ENCODE measurements around the gene CNDP1.
"Not testable (repeated sequence)": the region's sequence is repeated elsewhere in the genome, so short reads cannot be mapped to it uniquely, and the experiment has no call there.

The CNDP1 gene

GRCh38 chr18:74497324-74497676 lies 37.0 kb upstream of the CNDP1 start:
- peak overlapping the region; percentile 96 for H3K4me2 ChIP-seq (ENCODE audit: low read length)
- peak overlapping the region; percentile 99 for H3K4me3 ChIP-seq (ENCODE audit: low read length)
- peaks cover 10% of the 10 kb centered on the region for H3K36me3 ChIP-seq (ENCODE audit: insufficient read depth, low read length)
- peaks cover 14% of the 10 kb centered on the region for H3K27me3 ChIP-seq (ENCODE audit: control insufficient read depth, insufficient read depth, low read length)
- H3K9ac ChIP-seq (ENCODE audit: low read depth, low read length): peak overlapping the region; percentile 94
- H3K9me3 ChIP-seq (replicated peaks; ENCODE audit: low read length): no peaks in the 10 kb centered on the region
- H3K4me1 ChIP-seq (ENCODE audit: control insufficient read depth, insufficient read depth, low read length): peaks cover 26% of the 10 kb centered on the region

- Histone ChIP-seq H3K27me3 (ENCODE audit: control insufficient read depth, insufficient read depth, low read length) (peaks cover 10% of the 10 kb centered on the region), H3K4me1 (ENCODE audit: control insufficient read depth, insufficient read depth, low read length) (peaks cover 26% of the 10 kb centered on the region), H3K36me3 (ENCODE audit: insufficient read depth, low read length) (peaks cover 15% of the 10 kb centered on the region), H3K4me3 (ENCODE audit: low read length) (no peak overlapping the region), H3K9me3 (replicated peaks; ENCODE audit: low read length) (no peaks in the 10 kb centered on the region), H3K9ac (ENCODE audit: low read depth, low read length) (no peak overlapping the region), H3K4me2 (ENCODE audit: low read length) (no peak overlapping the region)
These were observed 36.5 kb upstream of the CNDP1 start for GRCh38 chr18:74497778-74498177.

DNA sequence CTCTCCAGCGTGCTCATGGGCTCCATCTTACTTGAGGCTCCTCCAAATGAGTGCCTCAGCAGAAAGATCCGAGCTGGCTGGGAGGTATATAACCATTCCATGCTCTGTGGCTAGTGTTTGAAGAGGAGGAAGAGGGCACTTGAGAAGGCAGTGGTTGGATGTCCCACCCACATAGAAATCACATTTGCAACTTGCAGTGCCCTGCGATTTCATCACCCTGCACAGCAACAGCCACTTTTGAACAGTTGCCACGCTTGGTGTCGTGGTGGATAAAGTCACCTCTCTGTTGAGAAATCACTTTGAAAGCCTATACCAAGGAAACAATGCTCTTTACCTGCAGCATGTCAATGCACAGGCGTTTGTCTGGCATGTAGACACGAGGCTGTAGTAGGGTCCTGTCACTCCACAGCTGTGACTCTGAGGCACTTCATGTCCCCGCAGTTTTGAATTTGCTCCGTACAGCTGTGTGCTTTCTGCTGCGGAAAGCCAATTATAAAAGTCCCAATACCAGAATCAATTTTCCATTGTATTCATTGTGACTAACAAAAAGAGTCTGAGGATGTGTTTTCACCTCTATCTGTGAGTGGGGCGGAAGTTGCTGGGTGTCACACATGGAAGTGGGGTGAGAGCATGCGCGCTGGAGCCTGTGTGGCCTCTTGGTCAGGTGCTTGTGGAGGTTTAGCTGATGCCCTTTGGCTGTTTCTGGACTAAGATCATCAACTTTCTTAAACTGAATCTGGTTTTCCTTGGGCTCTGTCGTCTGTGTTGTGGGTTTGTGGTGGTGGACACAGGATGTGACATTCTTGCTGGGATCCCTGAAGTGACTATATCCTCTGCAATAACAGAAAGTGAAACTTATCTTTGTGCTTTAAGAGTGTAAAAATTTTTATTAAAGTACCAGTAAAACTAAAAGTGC lies 35.3 kb upstream of the CNDP1 start:
- Histone ChIP-seq H3K36me3 (ENCODE audit: insufficient read depth, low read length) (peaks cover 21% of the 10 kb centered on the region), H3K4me1 (ENCODE audit: control insufficient read depth, insufficient read depth, low read length) (peaks cover 26% of the 10 kb centered on the region), H3K9ac (ENCODE audit: low read depth, low read length) (no peak overlapping the region), H3K4me2 (ENCODE audit: low read length) (peak overlapping the region; percentile 72), H3K4me3 (ENCODE audit: low read length) (no peak overlapping the region), H3K27me3 (ENCODE audit: control insufficient read depth, insufficient read depth, low read length) (peaks cover 4% of the 10 kb centered on the region), H3K9me3 (replicated peaks; ENCODE audit: low read length) (no peaks in the 10 kb centered on the region)

GRCh38 chr18:74499633-74500032 lies 34.7 kb upstream of the CNDP1 start:
- no peaks in the 10 kb centered on the region for H3K27me3 ChIP-seq (ENCODE audit: control insufficient read depth, insufficient read depth, low read length)
- peaks cover 21% of the 10 kb centered on the region for H3K36me3 ChIP-seq (ENCODE audit: insufficient read depth, low read length)
- no peak overlapping the region for H3K4me3 ChIP-seq (ENCODE audit: low read length)
- peak overlapping the region; percentile 72 for H3K4me2 ChIP-seq (ENCODE audit: low read length)
- no peaks in the 10 kb centered on the region for H3K9me3 ChIP-seq (replicated peaks; ENCODE audit: low read length)
- H3K9ac ChIP-seq (ENCODE audit: low read depth, low read length): no peak overlapping the region
- peaks cover 26% of the 10 kb centered on the region for H3K4me1 ChIP-seq (ENCODE audit: control insufficient read depth, insufficient read depth, low read length)

DNA sequence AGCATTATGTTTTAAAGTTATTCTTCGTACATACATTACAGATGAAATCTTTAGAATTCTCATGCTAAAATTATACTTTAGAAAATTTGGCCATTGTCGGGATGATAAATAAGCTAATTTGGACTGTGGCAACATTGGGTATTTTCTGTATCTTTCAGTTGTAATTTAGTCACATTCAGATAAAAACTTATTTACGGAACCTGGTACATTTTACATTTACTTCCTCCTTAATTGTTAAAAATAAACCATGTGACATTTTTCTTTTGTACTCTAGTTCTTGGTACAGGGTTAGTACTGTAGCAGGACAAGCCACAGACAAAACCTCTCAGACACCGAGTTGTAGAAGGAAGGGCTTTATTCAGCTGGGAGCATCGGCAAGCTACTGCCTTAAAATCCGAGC lies 33.9 kb upstream of the CNDP1 start:
- H3K9me3 ChIP-seq (replicated peaks; ENCODE audit: low read length): no peaks in the 10 kb centered on the region
- no peak overlapping the region for H3K9ac ChIP-seq (ENCODE audit: low read depth, low read length)
- H3K4me2 ChIP-seq (ENCODE audit: low read length): no peak overlapping the region
- H3K4me3 ChIP-seq (ENCODE audit: low read length): no peak overlapping the region
- peaks cover 21% of the 10 kb centered on the region for H3K36me3 ChIP-seq (ENCODE audit: insufficient read depth, low read length)
- no peaks in the 10 kb centered on the region for H3K27me3 ChIP-seq (ENCODE audit: control insufficient read depth, insufficient read depth, low read length)
- peaks cover 26% of the 10 kb centered on the region for H3K4me1 ChIP-seq (ENCODE audit: control insufficient read depth, insufficient read depth, low read length)

DNA sequence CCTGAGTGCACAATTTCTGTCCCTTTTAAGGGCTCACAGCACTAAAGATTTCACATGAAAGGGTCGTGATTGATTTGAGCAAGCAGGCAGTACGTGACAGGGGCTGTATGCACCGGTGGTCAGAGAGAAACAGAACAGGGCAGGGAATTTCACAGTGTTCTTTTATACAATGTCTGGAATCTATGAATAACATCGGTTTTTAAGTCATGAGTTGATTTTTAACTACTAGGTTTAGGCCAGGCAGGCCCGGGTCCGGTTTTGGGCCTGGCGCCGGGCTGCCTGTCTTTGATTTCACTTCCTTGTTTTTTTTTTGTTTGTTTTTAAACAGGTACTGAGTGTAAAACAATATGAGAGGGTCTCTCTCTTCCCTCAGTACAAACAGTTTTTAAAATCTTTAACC lies 33.5 kb upstream of the CNDP1 start:
- H3K9ac ChIP-seq (ENCODE audit: low read depth, low read length); H3K27me3 ChIP-seq (ENCODE audit: control insufficient read depth, insufficient read depth, low read length); H3K9me3 ChIP-seq (replicated peaks; ENCODE audit: low read length); H3K4me2 ChIP-seq (ENCODE audit: low read length); H3K4me3 ChIP-seq (ENCODE audit: low read length): not testable (repeated sequence)
- H3K4me1 ChIP-seq (ENCODE audit: control insufficient read depth, insufficient read depth, low read length): peaks cover 26% of the 10 kb centered on the region
- peaks cover 21% of the 10 kb centered on the region for H3K36me3 ChIP-seq (ENCODE audit: insufficient read depth, low read length)

- H3K36me3 ChIP-seq (ENCODE audit: insufficient read depth, low read length): peaks cover 22% of the 10 kb centered on the region
- H3K9me3 ChIP-seq (replicated peaks; ENCODE audit: low read length): no peaks in the 10 kb centered on the region
- H3K27me3 ChIP-seq (ENCODE audit: control insufficient read depth, insufficient read depth, low read length): no peaks in the 10 kb centered on the region
- H3K4me2 ChIP-seq (ENCODE audit: low read length): no peak overlapping the region
- H3K4me1 ChIP-seq (ENCODE audit: control insufficient read depth, insufficient read depth, low read length): peaks cover 26% of the 10 kb centered on the region
- H3K4me3 ChIP-seq (ENCODE audit: low read length): no peak overlapping the region
- no peak overlapping the region for H3K9ac ChIP-seq (ENCODE audit: low read depth, low read length)
These were observed 32.9 kb upstream of the CNDP1 start for GRCh38 chr18:74501386-74501785.

DNA sequence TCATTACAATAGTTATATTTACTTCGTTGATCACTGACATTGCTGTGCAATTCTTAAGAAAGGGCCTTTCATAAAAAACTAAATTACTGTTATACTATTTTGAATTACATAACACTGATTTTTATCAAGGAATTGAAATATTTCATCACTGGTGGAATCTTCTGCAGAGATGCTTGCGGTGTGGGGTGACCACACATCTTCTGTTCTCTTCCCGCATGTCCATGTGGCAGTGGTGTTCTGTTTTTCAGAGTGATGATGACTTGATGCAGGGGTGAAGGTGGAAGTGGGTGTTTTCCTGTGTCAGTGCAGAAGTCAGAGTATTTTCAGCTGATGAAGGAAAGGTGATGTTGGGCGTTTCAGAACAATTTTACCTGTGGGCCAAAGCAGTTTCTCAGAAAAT lies 31.2 kb upstream of the CNDP1 start:
- Histone ChIP-seq H3K4me1 (ENCODE audit: control insufficient read depth, insufficient read depth, low read length) (peaks cover 16% of the 10 kb centered on the region), H3K36me3 (ENCODE audit: insufficient read depth, low read length) (peaks cover 31% of the 10 kb centered on the region), H3K4me2 (ENCODE audit: low read length) (no peak overlapping the region), H3K9ac (ENCODE audit: low read depth, low read length) (no peak overlapping the region), H3K9me3 (replicated peaks; ENCODE audit: low read length) (no peaks in the 10 kb centered on the region), H3K4me3 (ENCODE audit: low read length) (no peak overlapping the region), H3K27me3 (ENCODE audit: control insufficient read depth, insufficient read depth, low read length) (no peaks in the 10 kb centered on the region)

GRCh38 chr18:74505776-74506175 lies 28.5 kb upstream of the CNDP1 start:
- no peak overlapping the region for H3K9ac ChIP-seq (ENCODE audit: low read depth, low read length)
- no peaks in the 10 kb centered on the region for H3K4me1 ChIP-seq (ENCODE audit: control insufficient read depth, insufficient read depth, low read length)
- H3K36me3 ChIP-seq (ENCODE audit: insufficient read depth, low read length): peaks cover 51% of the 10 kb centered on the region
- no peak overlapping the region for H3K4me2 ChIP-seq (ENCODE audit: low read length)
- H3K27me3 ChIP-seq (ENCODE audit: control insufficient read depth, insufficient read depth, low read length): no peaks in the 10 kb centered on the region
- no peaks in the 10 kb centered on the region for H3K9me3 ChIP-seq (replicated peaks; ENCODE audit: low read length)
- no peak overlapping the region for H3K4me3 ChIP-seq (ENCODE audit: low read length)

- no peaks in the 10 kb centered on the region for H3K4me1 ChIP-seq (ENCODE audit: control insufficient read depth, insufficient read depth, low read length)
- H3K9ac ChIP-seq (ENCODE audit: low read depth, low read length): no peak overlapping the region
- H3K4me3 ChIP-seq (ENCODE audit: low read length): no peak overlapping the region
- no peaks in the 10 kb centered on the region for H3K27me3 ChIP-seq (ENCODE audit: control insufficient read depth, insufficient read depth, low read length)
- peaks cover 48% of the 10 kb centered on the region for H3K36me3 ChIP-seq (ENCODE audit: insufficient read depth, low read length)
- H3K9me3 ChIP-seq (replicated peaks; ENCODE audit: low read length): no peaks in the 10 kb centered on the region
- no peak overlapping the region for H3K4me2 ChIP-seq (ENCODE audit: low read length)
These were observed 27.7 kb upstream of the CNDP1 start for GRCh38 chr18:74506448-74507084.

DNA sequence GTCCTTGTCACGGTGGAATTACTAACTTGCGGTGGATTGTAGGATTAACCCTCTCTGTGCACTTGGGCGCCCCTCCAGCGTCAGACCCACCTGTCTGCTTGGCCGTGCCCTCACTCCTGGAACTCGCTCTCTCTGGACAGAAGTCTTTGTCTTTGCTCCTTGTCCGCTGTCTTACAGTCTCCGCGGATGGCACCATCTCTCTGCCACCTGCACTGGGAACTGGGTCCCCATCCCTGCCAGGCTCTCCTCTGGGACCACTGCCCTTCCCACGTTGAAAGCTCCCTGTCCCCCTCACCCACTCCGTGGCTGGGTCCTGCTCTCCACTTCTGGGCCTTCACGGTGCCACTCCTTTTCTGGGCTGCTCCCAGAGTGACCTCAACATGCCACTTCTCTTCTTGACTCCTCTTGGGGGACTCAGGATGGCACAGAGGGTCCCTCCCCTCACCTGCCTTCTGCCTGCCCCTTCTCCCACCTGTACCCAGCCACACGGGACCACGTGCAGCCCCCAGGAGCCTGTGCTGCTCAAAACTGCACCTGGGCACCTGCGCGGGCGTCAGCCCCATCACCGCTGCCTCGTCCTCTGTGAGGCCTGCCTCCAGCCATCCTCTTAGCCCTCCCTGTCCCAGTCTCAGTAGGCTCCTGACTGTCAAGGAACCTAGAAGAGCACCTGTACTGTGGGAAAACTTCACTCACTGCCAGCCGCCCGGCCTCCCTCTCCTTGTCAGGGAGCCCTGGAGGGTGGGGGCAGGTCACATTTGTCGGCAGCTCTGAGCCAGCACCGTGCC lies 27.0 kb upstream of the CNDP1 start:
- Histone ChIP-seq H3K4me2 (ENCODE audit: low read length) (no peak overlapping the region), H3K4me3 (ENCODE audit: low read length) (no peak overlapping the region), H3K9ac (ENCODE audit: low read depth, low read length) (no peak overlapping the region), H3K27me3 (ENCODE audit: control insufficient read depth, insufficient read depth, low read length) (no peaks in the 10 kb centered on the region), H3K36me3 (ENCODE audit: insufficient read depth, low read length) (peaks cover 51% of the 10 kb centered on the region), H3K4me1 (ENCODE audit: control insufficient read depth, insufficient read depth, low read length) (no peaks in the 10 kb centered on the region), H3K9me3 (replicated peaks; ENCODE audit: low read length) (no peaks in the 10 kb centered on the region)

All from skeletal muscle satellite cell (primary cell).